ENCODE data around the gene LLPH.
A peak's percentile ranks its signal among the peaks of the same experiment; 100 is the strongest.

Gene LLPH

DNA sequence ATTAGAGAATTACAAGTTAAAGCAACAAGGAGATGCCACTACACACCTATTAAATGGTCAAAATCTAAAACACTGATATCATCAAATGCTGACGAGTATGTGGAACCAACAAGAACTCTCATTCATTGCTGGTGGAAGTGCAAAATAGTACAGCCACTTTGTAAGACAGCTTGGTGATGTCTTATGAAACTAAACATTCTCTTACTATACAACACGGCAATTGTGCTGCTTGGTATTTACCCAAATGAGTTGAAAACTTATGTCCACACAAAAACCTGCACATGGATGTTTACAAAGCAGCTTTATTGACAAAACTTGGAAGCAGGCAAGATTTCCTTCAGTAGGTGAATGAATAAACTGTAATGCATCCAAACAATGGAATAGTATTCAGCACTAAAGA, 36.0 kb upstream of the LLPH start:
- H3K4me3 ChIP-seq (ENCODE audit: low read depth, low read length), result no peak overlapping the region
- TF ChIP-seq, protein P1, sequence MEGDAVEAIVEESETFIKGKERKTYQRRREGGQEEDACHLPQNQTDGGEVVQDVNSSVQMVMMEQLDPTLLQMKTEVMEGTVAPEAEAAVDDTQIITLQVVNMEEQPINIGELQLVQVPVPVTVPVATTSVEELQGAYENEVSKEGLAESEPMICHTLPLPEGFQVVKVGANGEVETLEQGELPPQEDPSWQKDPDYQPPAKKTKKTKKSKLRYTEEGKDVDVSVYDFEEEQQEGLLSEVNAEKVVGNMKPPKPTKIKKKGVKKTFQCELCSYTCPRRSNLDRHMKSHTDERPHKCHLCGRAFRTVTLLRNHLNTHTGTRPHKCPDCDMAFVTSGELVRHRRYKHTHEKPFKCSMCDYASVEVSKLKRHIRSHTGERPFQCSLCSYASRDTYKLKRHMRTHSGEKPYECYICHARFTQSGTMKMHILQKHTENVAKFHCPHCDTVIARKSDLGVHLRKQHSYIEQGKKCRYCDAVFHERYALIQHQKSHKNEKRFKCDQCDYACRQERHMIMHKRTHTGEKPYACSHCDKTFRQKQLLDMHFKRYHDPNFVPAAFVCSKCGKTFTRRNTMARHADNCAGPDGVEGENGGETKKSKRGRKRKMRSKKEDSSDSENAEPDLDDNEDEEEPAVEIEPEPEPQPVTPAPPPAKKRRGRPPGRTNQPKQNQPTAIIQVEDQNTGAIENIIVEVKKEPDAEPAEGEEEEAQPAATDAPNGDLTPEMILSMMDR (IDR thresholded peaks at IDR 0.05; ENCODE audit: control insufficient read depth, extremely low read depth, insufficient read depth), result no peak
- peak; percentile 46 for DNase-seq (ENCODE audit: low read depth)

DNA sequence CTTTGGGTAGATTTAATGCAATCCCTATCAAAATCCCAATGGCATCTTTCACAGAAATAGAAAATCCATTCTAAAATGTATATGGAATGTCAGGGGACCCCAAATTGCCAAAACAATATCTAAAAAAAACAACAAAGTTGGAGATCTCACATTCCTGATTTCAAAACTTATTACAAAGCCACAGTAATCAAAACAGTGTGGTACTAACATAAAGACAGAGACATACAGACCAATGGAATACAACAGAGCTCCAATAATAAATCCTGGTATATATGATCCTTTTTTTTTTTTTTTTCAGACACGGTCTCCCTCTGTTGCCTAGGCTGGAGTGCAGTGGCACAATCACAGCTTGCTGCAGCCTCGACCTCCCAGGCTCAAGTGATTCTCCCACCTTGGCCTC, 34.6 kb upstream of the LLPH start:
- no peak overlapping the region for H3K4me3 ChIP-seq (ENCODE audit: low read depth, low read length)
- TF ChIP-seq, protein P1 (IDR thresholded peaks at IDR 0.05; ENCODE audit: control insufficient read depth, extremely low read depth, insufficient read depth), result no peak
- DNase-seq (ENCODE audit: low read depth), result no peak

DNA sequence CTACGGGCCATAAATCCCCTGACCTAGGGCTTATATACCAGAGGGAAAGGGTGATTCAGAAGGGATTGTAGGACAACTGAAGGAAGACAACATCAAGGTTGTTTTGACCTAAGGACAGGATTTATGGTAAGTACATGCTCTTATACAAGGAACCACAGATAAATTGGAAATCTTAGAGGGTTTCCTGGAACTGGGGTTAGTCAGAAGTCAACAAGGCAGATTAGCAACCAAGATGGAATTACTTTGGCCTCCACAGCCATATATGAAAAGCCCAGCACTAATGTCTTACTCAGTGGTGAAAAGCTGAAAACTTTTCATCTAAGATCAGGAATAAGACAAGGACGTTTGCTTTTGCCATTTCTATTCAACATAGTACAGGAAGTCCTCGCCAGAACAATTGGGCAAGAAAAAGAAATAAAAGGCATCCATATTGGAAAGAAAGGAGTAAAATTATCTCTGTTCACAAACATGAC, 33.8 kb upstream of the LLPH start:
- TF ChIP-seq, protein P1 (IDR thresholded peaks at IDR 0.05; ENCODE audit: control insufficient read depth, extremely low read depth, insufficient read depth), result no peak
- no peak for DNase-seq (ENCODE audit: low read depth)
- H3K4me3 ChIP-seq (ENCODE audit: low read depth, low read length), result no peak overlapping the region

DNA sequence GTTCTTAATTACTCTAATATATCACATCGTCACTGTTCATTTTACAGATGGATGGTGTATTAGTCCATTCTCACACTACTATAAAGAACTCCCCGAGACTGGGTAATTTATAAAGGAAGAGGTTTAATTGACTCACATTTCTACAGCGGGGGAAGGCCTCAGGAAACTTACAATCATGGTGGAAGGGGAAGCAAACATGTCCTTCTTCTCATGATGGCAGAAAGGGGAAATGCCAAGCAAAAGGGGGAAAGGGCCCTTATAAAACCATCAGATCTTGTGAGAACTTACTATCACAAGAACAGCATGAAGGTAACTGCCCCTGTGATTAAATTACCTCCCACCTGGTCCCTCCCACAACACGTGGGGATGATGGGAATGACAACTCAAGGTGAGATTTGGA, 32.7 kb upstream of the LLPH start:
- DNase-seq (ENCODE audit: low read depth), result no peak
- TF ChIP-seq, protein P1 (IDR thresholded peaks at IDR 0.05; ENCODE audit: control insufficient read depth, extremely low read depth, insufficient read depth), result no peak
- H3K4me3 ChIP-seq (ENCODE audit: low read depth, low read length), result no peak overlapping the region

DNA sequence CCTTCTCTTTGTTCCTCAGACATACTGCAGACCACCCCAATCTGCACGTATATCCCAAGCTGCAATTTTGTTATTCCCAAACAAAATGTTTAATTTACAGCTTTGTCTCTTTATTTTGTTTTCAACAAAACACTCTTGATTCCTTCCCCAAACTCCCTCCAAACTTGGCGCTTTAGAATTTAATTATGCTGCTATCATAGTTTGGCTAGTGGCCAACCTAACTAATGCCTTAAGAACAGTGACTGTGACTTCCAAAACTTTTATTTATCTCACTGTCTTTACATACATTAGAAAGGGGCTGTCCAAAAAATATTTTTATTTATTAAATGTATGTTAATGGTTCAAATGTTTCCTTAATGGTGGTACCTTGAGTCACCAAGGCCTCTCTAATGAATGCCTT, 32.2 kb upstream of the LLPH start:
- TF ChIP-seq, protein P1 (IDR thresholded peaks at IDR 0.05; ENCODE audit: control insufficient read depth, extremely low read depth, insufficient read depth), result no peak
- no peak for DNase-seq (ENCODE audit: low read depth)
- no peak overlapping the region for H3K4me3 ChIP-seq (ENCODE audit: low read depth, low read length)

DNA sequence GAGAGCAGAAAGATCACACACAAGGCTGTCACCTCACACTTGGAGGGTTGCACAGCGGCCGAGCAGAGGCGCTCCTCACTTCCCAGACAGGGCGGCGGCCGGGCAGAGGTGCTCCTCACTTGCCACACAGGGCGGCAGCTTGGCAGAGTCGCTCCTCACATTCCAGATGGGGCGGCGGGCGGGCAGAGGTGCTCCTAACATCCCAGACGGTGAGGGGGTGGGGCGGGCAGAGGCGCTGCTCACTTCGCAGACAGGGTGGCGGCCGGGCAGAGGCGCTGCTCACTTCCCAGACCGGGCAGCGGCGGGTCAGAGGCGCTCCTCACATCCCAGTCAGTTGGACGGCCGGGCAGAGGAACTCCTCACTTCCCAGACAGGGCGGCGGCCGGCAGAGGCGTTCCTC, 30.2 kb upstream of the LLPH start:
- DNase-seq (ENCODE audit: low read depth), result no peak
- TF ChIP-seq, protein P1 (IDR thresholded peaks at IDR 0.05; ENCODE audit: control insufficient read depth, extremely low read depth, insufficient read depth), result no peak
- H3K4me3 ChIP-seq (ENCODE audit: low read depth, low read length), result no peak overlapping the region

DNA sequence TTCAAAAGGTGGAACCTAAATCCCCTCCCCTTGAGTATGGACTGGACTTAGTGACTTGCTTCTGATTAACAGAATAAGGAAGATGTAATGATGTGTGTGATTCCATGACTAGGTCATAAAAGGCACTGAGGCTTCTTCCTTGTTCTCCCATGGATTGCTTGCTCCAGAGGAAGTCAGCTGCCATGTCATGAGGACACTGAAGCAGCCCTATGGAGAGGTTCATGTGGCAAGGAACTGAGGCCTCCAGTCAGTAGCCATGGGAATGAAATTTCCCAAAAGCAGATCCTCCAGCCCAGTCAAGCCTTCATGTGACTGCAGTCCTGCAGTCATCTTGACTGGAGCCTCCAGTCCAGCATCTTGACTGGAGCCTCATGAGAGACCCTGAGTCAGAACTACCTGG, 28.6 kb upstream of the LLPH start:
- TF ChIP-seq, protein P1 (IDR thresholded peaks at IDR 0.05; ENCODE audit: control insufficient read depth, extremely low read depth, insufficient read depth), result no peak
- H3K4me3 ChIP-seq (ENCODE audit: low read depth, low read length), result no peak overlapping the region
- no peak for DNase-seq (ENCODE audit: low read depth)
